CD4-positive, alpha-beta T cell (primary cell): Measurements from ENCODE around the gene BMP4. TPM values are rescaled to one million over a fixed set of nuclear protein-coding genes. Genes with fewer than 3 reads are reported as not detected.

Experiments
- ATAC-seq: fragments of 200-7000 bp; cut with Tn5 transposase; one replicate; pipeline ENCODE4 v1.10.0; 2022; ENCODE audit warnings: mild to moderate bottlenecking; ENCODE audit not compliant: poor library complexity
- CTCF ChIA-PET: fragments of 350-600 bp; sonication (Branson Sonifier 250); formaldehyde crosslinking; loops from one replicate; lab custom pipeline; 2021; ENCODE audit warnings: antibody characterized with exemption, inconsistent platforms; lab: Charles Lee
- POLR2A ChIA-PET: fragments of 350-600 bp; sonication (Branson Sonifier 250); formaldehyde crosslinking; loops from one replicate; lab custom pipeline; 2021; ENCODE audit warnings: antibody characterized with exemption, inconsistent platforms; lab: Charles Lee
- DNase-seq, 14 experiments: peaks; one replicate each; pipeline ENCODE4 v3.0.0-alpha.2; 2013 to 2020; ENCODE audit warnings: mixed read lengths in 2 of 14
- H3K27ac ChIP-seq, 2 donors: one replicate each; pipeline versions ENCODE4 v1.5.1 to v1.7.0; 2013; ENCODE audit warnings: low read length in 2 of 2, low read depth in 1 of 2, mild to moderate bottlenecking in 1 of 2
- H3K27me3 ChIP-seq, 2 experiments: 1 replicate in 1 of 2; 2 replicates in 1 of 2; pipeline versions ENCODE4 v1.6.1 to v1.7.0; 2013; ENCODE audit warnings: low read length in 2 of 2, control low read depth in 1 of 2, mild to moderate bottlenecking in 1 of 2, moderate library complexity in 1 of 2; ENCODE audit not compliant: insufficient read depth in 2 of 2, control insufficient read depth in 1 of 2
- H3K36me3 ChIP-seq: one replicate; pipeline ENCODE4 v1.6.1; 2013; ENCODE audit warnings: low read length, control low read depth; ENCODE audit not compliant: insufficient read depth
- H3K4me1 ChIP-seq: one replicate; pipeline ENCODE4 v1.6.1; 2013; ENCODE audit warnings: low read length, control low read depth; ENCODE audit not compliant: insufficient read depth
- H3K4me3 ChIP-seq: one replicate; pipeline ENCODE4 v1.5.1; 2013; ENCODE audit warnings: mild to moderate bottlenecking, low read length, moderate library complexity
- H3K9me3 ChIP-seq, 2 experiments: 1 replicate in 1 of 2; 2 replicates in 1 of 2; pipeline versions ENCODE4 v1.6.1 to v1.7.0; 2013; ENCODE audit warnings: low read length in 2 of 2, mild to moderate bottlenecking in 2 of 2, control low read depth in 1 of 2, moderate library complexity in 1 of 2; ENCODE audit not compliant: control insufficient read depth in 1 of 2, insufficient read depth in 1 of 2
- H3K27ac Mint-ChIP-seq: one replicate; pipeline ENCODE4 v1.8.0; 2020; ENCODE audit warnings: mixed read lengths
- H3K27me3 Mint-ChIP-seq: one replicate; pipeline ENCODE4 v1.8.0; 2021; ENCODE audit warnings: mixed read lengths
- H3K36me3 Mint-ChIP-seq: one replicate; pipeline ENCODE4 v1.8.0; 2021; ENCODE audit warnings: low read depth, mixed read lengths
- H3K4me1 Mint-ChIP-seq: one replicate; pipeline ENCODE4 v1.8.0; 2021; ENCODE audit warnings: low read depth, mixed read lengths
- H3K4me3 Mint-ChIP-seq: one replicate; pipeline ENCODE4 v1.8.0; 2020; ENCODE audit warnings: mild to moderate bottlenecking, mixed read lengths
- H3K9me3 Mint-ChIP-seq: one replicate; pipeline ENCODE4 v1.8.0; 2020; ENCODE audit warnings: mixed read lengths
- intact Hi-C, 2 experiments: fragments of 100-400 bp; cut with DNase I in 1 of 2; cut with micrococcal nuclease in 1 of 2; formaldehyde crosslinking; loops; one replicate each; pipeline versions ENCODE4 v1.15.1 to v1.9.0; 2023 to 2025; cut with DNase I, micrococcal nuclease
- total RNA-seq, 174 experiments: library from RNA in 2 of 174; stranded (reverse) in 2 of 174; gene quantifications; one replicate each; pipeline ENCODE4 v1.2.3 and lab custom pipeline; 2021 to 2026
- TF ChIP-seq, protein P1 (sequence below): fragments of 200-600 bp; IDR thresholded peaks from one replicate; pipeline ENCODE4 v1.8.0; 2022; ENCODE audit warnings: antibody characterized with exemption, mild to moderate bottlenecking

BMP4 gene
- total RNA-seq, 2 experiments from 2014 or later: not detected

DNA sequence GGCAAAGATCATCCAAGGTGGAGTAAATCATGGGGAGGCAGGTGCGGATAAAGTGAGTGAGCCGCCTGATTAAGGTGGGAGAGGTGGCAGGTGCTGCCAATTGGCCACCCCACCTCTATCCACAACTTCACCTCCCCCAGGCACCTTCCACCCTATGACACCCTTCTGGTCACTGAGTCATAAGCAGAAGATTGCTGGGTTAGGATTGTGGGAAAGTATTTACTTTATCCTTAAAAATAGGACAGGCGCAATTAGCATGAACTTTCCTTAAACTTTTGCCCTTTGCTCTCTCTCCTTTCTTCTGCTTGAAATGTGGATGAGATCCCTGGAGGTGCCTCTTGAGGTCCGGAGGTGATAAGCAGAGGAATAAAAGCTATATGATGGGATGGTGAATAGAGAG lies 14.9 kb upstream of the BMP4 start:
- peaks cover 38% of the 10 kb centered on the region for H3K27me3 Mint-ChIP-seq
- TF ChIP-seq, protein P1, sequence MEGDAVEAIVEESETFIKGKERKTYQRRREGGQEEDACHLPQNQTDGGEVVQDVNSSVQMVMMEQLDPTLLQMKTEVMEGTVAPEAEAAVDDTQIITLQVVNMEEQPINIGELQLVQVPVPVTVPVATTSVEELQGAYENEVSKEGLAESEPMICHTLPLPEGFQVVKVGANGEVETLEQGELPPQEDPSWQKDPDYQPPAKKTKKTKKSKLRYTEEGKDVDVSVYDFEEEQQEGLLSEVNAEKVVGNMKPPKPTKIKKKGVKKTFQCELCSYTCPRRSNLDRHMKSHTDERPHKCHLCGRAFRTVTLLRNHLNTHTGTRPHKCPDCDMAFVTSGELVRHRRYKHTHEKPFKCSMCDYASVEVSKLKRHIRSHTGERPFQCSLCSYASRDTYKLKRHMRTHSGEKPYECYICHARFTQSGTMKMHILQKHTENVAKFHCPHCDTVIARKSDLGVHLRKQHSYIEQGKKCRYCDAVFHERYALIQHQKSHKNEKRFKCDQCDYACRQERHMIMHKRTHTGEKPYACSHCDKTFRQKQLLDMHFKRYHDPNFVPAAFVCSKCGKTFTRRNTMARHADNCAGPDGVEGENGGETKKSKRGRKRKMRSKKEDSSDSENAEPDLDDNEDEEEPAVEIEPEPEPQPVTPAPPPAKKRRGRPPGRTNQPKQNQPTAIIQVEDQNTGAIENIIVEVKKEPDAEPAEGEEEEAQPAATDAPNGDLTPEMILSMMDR: no peak
- H3K27ac Mint-ChIP-seq: no peak overlapping the region
- H3K9me3 ChIP-seq: no peaks in the 10 kb centered on the region
- no peak for DNase-seq
- H3K27ac ChIP-seq: no peak overlapping the region
- H3K4me3 ChIP-seq: no peak overlapping the region
- H3K27me3 ChIP-seq: peaks cover 0 to 6% of the 10 kb centered on the region in 2 experiments
- CTCF ChIA-PET: no interaction called here
- intact Hi-C loops: no loop called here
- no peaks in the 10 kb centered on the region for H3K4me1 Mint-ChIP-seq
- POLR2A ChIA-PET: no interaction called here
- no peak overlapping the region for H3K4me3 Mint-ChIP-seq
- no peaks in the 10 kb centered on the region for H3K36me3 ChIP-seq
- no peaks in the 10 kb centered on the region for H3K9me3 Mint-ChIP-seq
- no peaks in the 10 kb centered on the region for H3K4me1 ChIP-seq
- ATAC-seq: no peak
- no peaks in the 10 kb centered on the region for H3K36me3 Mint-ChIP-seq

DNA sequence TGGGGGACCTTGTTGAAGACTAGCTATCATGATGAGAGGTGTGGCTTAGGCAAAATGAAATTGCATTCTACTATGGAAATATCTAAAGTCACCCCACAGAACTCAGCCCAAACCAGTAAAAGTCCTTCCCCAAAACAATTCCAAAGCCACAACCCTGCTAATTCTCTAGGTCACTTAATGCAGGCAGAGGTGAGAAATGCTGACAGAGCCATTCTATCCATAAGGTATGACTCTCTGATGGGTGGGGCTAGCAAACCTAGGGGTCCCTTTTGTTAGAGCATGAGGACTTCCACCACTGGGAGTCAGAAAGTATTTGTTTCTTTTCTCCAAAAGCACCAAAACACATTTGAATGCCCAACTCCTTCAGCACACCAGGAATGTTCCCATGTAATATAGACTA lies 12.7 kb upstream of the BMP4 start:
- Histone ChIP-seq H3K27me3 (peaks cover under 1 to 14% of the 10 kb centered on the region in 2 experiments), H3K27ac (no peak overlapping the region), H3K4me3 (no peak overlapping the region), H3K4me1 (no peaks in the 10 kb centered on the region), H3K36me3 (no peaks in the 10 kb centered on the region), H3K9me3 (no peaks in the 10 kb centered on the region)
- H3K27ac Mint-ChIP-seq: no peak overlapping the region
- POLR2A ChIA-PET: no interaction called here
- no peaks in the 10 kb centered on the region for H3K9me3 Mint-ChIP-seq
- no peak overlapping the region for H3K4me3 Mint-ChIP-seq
- TF ChIP-seq, protein P1: no peak
- no peak for ATAC-seq
- H3K4me1 Mint-ChIP-seq: no peaks in the 10 kb centered on the region
- CTCF ChIA-PET: no interaction called here
- intact Hi-C loops: no loop called here
- H3K27me3 Mint-ChIP-seq: peaks cover 49% of the 10 kb centered on the region
- DNase-seq: no peak
- no peaks in the 10 kb centered on the region for H3K36me3 Mint-ChIP-seq

- DNase-seq (no peak), ATAC-seq (no peak)
- peaks cover 0 to 3% of the 10 kb centered on the region in 2 experiments for H3K9me3 ChIP-seq
- H3K27me3 ChIP-seq: peaks cover 7 to 15% of the 10 kb centered on the region in 2 experiments
- no peak overlapping the region for H3K4me3 ChIP-seq
- TF ChIP-seq, protein P1: no peak
- H3K36me3 ChIP-seq: no peaks in the 10 kb centered on the region
- H3K9me3 Mint-ChIP-seq: no peaks in the 10 kb centered on the region
- POLR2A ChIA-PET: no interaction called here
- H3K4me3 Mint-ChIP-seq: no peak overlapping the region
- no peaks in the 10 kb centered on the region for H3K4me1 Mint-ChIP-seq
- no peaks in the 10 kb centered on the region for H3K4me1 ChIP-seq
- intact Hi-C loops: no loop called here
- CTCF ChIA-PET: no interaction called here
- no peak overlapping the region for H3K27ac Mint-ChIP-seq
- H3K27ac ChIP-seq: no peak overlapping the region
- H3K36me3 Mint-ChIP-seq: no peaks in the 10 kb centered on the region
- H3K27me3 Mint-ChIP-seq: peaks cover 55% of the 10 kb centered on the region
Observed at GRCh38 chr14:53968726-53969125, 12.1 kb upstream of the BMP4 start.
